WERI-Rb-1 (cell line): Measurements from ENCODE around the gene CACNB1.

ENCODE experiments used
- DNase-seq: peaks from one replicate; pipeline ENCODE4 v3.0.0-alpha.2; 2020
- H3K27ac ChIP-seq: fragments of 250-450 bp; sonication (Bioruptor Pico); 2 replicates; pipeline ENCODE4 v1.5.1; 2020; ENCODE audit warnings: mild to moderate bottlenecking, moderate library complexity
- H3K27me3 ChIP-seq: fragments of 250-450 bp; sonication (Bioruptor Pico); 2 replicates; pipeline ENCODE4 v1.5.1; 2021; ENCODE audit warnings: mild to moderate bottlenecking, low read depth, moderate library complexity; ENCODE audit not compliant: insufficient read depth, severe bottlenecking
- H3K36me3 ChIP-seq: fragments of 250-450 bp; sonication (Bioruptor Pico); 2 replicates; pipeline ENCODE4 v1.5.1; 2020; ENCODE audit warnings: mild to moderate bottlenecking, moderate library complexity
- H3K4me3 ChIP-seq: 2 replicates; pipeline ENCODE4 v1.5.1; 2011; ENCODE audit warnings: low read depth, mild to moderate bottlenecking, control low read depth, low read length
- H3K9me3 ChIP-seq: fragments of 250-450 bp; sonication (Bioruptor Pico); 2 replicates; pipeline ENCODE4 v1.5.1; 2021; ENCODE audit warnings: mild to moderate bottlenecking, moderate library complexity; ENCODE audit not compliant: severe bottlenecking
- CTCF ChIP-seq: IDR thresholded peaks from 2 replicates; pipeline ENCODE4 v1.5.1; 2011; ENCODE audit warnings: low read depth, mild to moderate bottlenecking, control low read depth, inconsistent platforms, low read length

The CACNB1 gene

GRCh38 chr17:39223907-39224777 is 26.7 kb upstream of the CACNB1 start:
- Histone ChIP-seq H3K4me3 (no peak overlapping the region; the same call in 1 of the 2 replicates), H3K27me3 (peaks cover 16% of the 10 kb centered on the region), H3K36me3 (no peaks in the 10 kb centered on the region), H3K27ac (no peak overlapping the region), H3K9me3 (no peaks in the 10 kb centered on the region)
- DNase-seq = no peak
- TF ChIP-seq CTCF = no peak

- no peak for DNase-seq
- no peaks in the 10 kb centered on the region for H3K36me3 ChIP-seq
- peaks cover 16% of the 10 kb centered on the region for H3K27me3 ChIP-seq
- H3K27ac ChIP-seq = no peak overlapping the region
- H3K9me3 ChIP-seq = no peaks in the 10 kb centered on the region
- H3K4me3 ChIP-seq = no peak overlapping the region
- no peak for TF ChIP-seq CTCF
These were observed 25.7 kb upstream of the CACNB1 start for GRCh38 chr17:39222866-39223834.

- no peak for TF ChIP-seq CTCF
- no peaks in the 10 kb centered on the region for H3K36me3 ChIP-seq
- DNase-seq = no peak
- no peak overlapping the region for H3K4me3 ChIP-seq
- H3K27ac ChIP-seq = no peak overlapping the region
- H3K9me3 ChIP-seq = no peaks in the 10 kb centered on the region
- H3K27me3 ChIP-seq = peaks cover 16% of the 10 kb centered on the region
These were observed 24.7 kb upstream of the CACNB1 start for GRCh38 chr17:39222151-39222550.

GRCh38 chr17:39221572-39221971 is 24.1 kb upstream of the CACNB1 start:
- DNase-seq = no peak
- Histone ChIP-seq H3K9me3 (no peaks in the 10 kb centered on the region), H3K4me3 (no peak overlapping the region), H3K27me3 (peaks cover 16% of the 10 kb centered on the region), H3K36me3 (no peaks in the 10 kb centered on the region), H3K27ac (no peak overlapping the region)
- no peak for TF ChIP-seq CTCF

GRCh38 chr17:39219647-39220154 is 22.2 kb upstream of the CACNB1 start:
- Histone ChIP-seq H3K9me3 (no peaks in the 10 kb centered on the region), H3K4me3 (no peak overlapping the region), H3K27me3 (peaks cover 1% of the 10 kb centered on the region), H3K36me3 (no peaks in the 10 kb centered on the region), H3K27ac (no peak overlapping the region)
- no peak for DNase-seq
- no peak for TF ChIP-seq CTCF
